ENCODE measurements around the gene SCMH1.
A peak's percentile ranks its signal among the peaks of the same experiment; 100 is the strongest.

Gene SCMH1

DNA sequence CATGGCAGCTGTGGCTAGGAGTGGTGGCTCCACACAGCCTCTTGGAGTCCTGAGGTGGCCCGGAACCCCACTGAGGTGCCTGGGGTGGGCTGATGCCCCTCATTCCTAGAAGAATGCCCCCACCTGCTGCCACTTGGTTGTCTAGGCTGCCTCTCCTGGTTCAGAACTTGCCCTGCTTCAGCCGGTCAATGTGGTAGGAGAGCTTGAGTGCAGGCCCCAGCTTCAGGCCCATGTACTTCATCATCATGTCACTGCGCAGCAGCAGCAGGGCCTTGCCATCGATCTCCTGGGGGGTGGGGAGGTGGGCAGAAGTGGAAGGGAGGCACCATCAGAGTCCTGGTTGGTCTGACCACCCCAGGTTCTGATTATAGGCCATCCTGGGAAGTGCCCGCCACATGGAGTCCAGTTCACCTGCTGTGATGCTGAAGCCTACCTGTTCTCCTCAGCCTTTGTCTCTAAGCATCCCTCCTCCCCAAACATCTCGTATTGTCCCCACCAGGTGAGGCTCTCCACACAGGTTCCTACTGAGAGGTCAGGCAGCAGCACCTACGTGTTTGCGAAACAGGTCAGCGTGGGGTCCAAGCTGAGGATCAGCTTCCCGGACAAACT is 214.0 kb downstream of the SCMH1 start:
- TF ChIP-seq, protein P1, sequence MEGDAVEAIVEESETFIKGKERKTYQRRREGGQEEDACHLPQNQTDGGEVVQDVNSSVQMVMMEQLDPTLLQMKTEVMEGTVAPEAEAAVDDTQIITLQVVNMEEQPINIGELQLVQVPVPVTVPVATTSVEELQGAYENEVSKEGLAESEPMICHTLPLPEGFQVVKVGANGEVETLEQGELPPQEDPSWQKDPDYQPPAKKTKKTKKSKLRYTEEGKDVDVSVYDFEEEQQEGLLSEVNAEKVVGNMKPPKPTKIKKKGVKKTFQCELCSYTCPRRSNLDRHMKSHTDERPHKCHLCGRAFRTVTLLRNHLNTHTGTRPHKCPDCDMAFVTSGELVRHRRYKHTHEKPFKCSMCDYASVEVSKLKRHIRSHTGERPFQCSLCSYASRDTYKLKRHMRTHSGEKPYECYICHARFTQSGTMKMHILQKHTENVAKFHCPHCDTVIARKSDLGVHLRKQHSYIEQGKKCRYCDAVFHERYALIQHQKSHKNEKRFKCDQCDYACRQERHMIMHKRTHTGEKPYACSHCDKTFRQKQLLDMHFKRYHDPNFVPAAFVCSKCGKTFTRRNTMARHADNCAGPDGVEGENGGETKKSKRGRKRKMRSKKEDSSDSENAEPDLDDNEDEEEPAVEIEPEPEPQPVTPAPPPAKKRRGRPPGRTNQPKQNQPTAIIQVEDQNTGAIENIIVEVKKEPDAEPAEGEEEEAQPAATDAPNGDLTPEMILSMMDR (IDR thresholded peaks at IDR 0.05; ENCODE audit: low read depth, low read length) = no peak
- no peak for DNase-seq (ENCODE audit: extremely low read depth, low read depth)

DNA sequence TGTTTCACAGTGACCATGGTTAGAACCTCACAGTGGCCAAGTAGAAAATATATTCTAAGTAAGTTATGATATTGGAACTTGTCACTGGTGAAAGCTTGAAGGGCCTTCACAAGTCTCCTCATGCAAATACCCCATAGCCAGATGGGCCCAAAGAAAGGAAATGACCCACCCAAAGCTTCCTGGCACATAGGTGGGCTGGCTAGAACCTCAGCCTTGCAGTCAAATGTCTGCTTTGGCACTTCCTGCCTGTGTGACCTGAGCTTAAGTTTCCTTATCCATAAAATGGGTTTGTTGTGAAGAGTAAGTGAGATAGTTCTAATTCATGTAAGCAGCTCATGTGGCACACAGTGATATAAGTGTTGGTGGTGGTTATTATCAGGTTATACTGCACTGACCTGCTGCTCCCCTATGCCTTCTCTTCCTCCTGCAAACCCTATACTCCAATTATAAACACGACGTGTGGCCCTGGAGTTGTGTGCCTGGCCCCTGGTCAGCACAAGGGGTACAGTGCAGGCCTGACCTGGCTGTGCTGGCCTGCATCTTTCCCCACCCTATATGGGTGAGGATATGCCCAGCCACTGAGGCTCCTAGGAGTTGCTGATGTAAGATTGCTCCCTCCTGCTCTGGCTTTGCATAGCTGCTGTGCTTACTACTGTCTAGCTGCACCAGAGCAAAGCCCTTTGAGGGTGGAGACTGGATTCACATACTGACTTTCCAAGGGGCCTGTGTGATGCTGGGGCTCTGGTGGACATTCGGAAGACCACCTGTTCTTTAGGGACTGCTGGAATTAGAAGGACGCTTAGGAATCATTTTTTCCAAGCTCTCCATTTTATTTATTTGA is 215.9 kb downstream of the SCMH1 start:
- DNase-seq (ENCODE audit: extremely low read depth, low read depth) = no peak
- TF ChIP-seq, protein P1 (IDR thresholded peaks at IDR 0.05; ENCODE audit: low read depth, low read length) = no peak

DNA sequence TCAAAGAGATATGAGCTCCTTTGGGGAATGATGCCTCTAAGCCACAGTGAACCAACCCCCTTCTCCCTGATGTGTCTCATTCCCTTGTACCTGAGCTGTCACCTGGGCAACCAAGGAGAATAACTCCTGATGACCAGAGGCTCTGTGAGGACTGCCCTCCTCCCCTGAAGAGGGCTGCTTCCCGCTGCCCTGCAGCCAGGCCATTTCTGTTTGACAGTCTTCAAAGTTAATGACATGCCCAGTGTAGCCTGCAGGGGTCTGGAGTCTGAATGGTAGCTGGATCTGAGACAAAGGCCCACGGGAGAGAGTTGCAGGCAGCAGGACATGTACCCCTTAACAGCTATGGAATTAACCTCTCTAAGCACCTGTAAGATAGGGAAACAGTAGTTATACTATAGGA is 217.2 kb downstream of the SCMH1 start:
- TF ChIP-seq, protein P1 (IDR thresholded peaks at IDR 0.05; ENCODE audit: low read depth, low read length) = no peak
- DNase-seq (ENCODE audit: extremely low read depth, low read depth) = no peak

DNA sequence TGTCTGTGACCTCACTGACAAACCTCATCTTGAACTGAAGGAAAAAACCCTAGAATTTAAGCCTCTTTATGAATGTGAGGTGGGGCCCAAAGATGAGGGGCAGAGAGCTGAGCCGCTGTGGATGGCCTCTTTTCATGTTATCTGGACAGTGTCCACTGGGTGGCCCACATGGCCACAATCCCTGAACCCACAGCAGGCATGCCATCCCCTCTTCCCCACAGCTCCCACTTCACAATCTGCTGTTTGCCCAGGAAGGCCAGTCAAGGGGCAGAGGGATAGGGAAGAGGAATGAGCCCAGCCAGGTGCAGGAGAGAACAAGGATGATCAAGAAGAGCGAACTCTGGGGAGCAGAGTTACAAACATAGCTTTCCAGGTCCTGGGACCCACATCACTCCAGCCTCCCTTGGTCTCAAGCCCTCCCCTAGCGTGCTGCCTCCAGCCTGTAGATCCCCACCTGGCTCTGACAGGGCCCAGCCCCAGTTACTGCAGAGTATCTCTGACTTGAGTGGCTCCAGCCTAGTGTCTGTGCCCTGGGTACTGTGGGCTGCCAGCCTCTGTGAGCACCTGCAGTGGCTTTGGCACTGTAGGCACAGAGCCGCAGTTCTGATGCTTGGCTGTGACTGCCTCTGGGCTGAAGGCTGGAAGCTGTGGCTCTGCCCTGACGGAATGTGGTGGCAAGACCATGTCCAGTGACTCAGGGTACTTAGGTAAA is 218.7 kb downstream of the SCMH1 start:
- DNase-seq (ENCODE audit: extremely low read depth, low read depth) = no peak
- TF ChIP-seq, protein P1 (IDR thresholded peaks at IDR 0.05; ENCODE audit: low read depth, low read length) = peak; percentile 36

DNA sequence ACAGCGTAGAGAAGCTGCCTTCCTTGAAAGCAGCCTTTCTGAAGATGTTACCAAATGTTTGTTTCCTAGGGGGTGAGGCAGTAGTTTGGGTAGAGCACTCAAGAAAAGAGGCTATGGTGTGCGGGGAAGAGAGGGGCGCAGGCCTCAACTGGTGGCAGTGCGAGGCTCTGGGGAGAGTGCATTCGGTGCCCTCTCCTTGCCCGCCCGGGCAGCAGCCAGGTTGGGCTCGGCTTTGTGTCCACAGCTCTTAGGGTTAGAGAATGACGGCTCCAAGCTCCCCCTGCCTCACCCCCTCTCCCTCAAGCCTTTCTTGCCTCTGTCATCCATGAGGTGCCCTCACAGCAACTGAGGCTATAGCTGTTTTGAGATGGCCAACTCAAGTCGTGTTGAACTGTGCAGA is 219.7 kb downstream of the SCMH1 start:
- DNase-seq (ENCODE audit: extremely low read depth, low read depth) = no peak
- TF ChIP-seq, protein P1 (IDR thresholded peaks at IDR 0.05; ENCODE audit: low read depth, low read length) = no peak

DNA sequence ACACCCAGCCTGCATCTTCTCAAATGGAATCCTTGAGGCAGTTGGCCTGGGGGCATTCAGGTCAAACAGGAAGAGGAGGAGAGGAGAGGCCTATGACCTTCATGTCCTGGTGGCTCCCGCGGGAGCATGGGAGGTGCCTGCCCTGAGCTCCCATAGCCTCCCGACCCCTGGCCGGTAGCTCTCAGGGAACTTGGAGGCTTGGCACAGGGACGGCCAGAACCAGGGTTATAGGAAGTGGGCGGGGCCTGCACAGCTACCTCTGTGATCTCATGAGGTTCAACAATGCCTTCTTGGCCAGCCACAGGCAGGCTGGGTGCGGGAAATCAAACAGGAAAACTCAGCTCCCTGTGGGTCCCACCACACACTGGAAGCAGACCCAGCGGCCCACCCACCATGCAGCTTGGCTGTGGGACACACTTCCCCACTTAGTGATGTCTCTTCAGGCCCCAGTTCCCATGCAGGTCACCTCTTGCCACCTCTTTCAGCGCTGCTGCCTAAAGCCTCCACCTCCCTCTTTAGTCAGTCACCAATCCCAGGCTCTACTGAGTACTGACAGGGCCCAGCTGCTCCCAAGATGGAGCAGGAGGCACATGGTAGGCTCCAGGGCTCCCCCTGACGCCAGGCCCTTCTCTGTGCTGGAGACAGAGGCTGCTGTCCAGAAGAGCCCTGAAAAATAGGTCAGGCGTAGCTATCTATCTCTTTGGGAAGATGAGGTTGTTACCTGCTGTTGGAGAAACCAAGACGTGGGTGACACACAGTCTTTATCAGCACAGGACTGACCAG is 220.4 kb downstream of the SCMH1 start, which contains the start of gene SLFNL1:
Gene SLFNL1, minus strand, starts transcription at position 200 of the 783 bp plus-strand sequence. CDS start 1,065 bp downstream, outside the sequence.
- no peak for DNase-seq (ENCODE audit: extremely low read depth, low read depth)
- TF ChIP-seq, protein P1 (IDR thresholded peaks at IDR 0.05; ENCODE audit: low read depth, low read length) = no peak

All from AG09319 (cell line).